Neural cell (in vitro differentiated cells): ENCODE measurements around the gene SALL4. TPM values are rescaled to one million over a fixed set of nuclear protein-coding genes. Genes with fewer than 3 reads are reported as not detected.

Experiments
- H2AFZ ChIP-seq: fragments of 200-600, 300-800 bp; sonication (generic), shearing (Covaris generic); 2 replicates; pipeline ENCODE4 v1.6.0; 2014; ENCODE audit warnings: low read depth, mild to moderate bottlenecking, antibody characterized with exemption, low read length, moderate library complexity
- H3F3A ChIP-seq: fragments of 200-600 bp; shearing (Covaris generic); 2 replicates; pipeline ENCODE4 v1.6.1; 2016; ENCODE audit warnings: mild to moderate bottlenecking, moderate library complexity, mixed read lengths, antibody characterized with exemption, low read length; ENCODE audit not compliant: insufficient read depth, poor library complexity, severe bottlenecking
- H3K27ac ChIP-seq: fragments of 200-600, 300-800 bp; sonication (generic), shearing (Covaris generic); 2 replicates; pipeline ENCODE4 v1.5.1; 2014; ENCODE audit warnings: mild to moderate bottlenecking, low read length, moderate library complexity
- H3K27me3 ChIP-seq: fragments of 300-800, 200-600 bp; sonication (generic), shearing (Covaris generic); 2 replicates; pipeline ENCODE4 v1.6.0; 2014; ENCODE audit warnings: mild to moderate bottlenecking, low read depth, low read length, moderate library complexity; ENCODE audit not compliant: insufficient read depth
- H3K36me3 ChIP-seq: fragments of 300-800, 200-600 bp; sonication (generic), shearing (Covaris generic); 2 replicates; pipeline ENCODE4 v1.5.1; 2014; ENCODE audit warnings: mild to moderate bottlenecking, antibody characterized with exemption, low read length, moderate library complexity; ENCODE audit not compliant: insufficient read depth
- H3K4me2 ChIP-seq: fragments of 300-800, 200-600 bp; sonication (generic), shearing (Covaris generic); 2 replicates; pipeline ENCODE4 v1.6.0; 2014; ENCODE audit warnings: mild to moderate bottlenecking, low read length
- H3K4me3 ChIP-seq: fragments of 300-800, 200-600 bp; sonication (generic), shearing (Covaris generic); 2 replicates; pipeline ENCODE4 v1.5.1; 2014; ENCODE audit warnings: mild to moderate bottlenecking, low read length, moderate library complexity
- H3K79me2 ChIP-seq: fragments of 200-600 bp; shearing (Covaris generic); replicated peaks from 2 replicates; pipeline ENCODE4 v1.6.0; 2014; ENCODE audit warnings: mild to moderate bottlenecking, low read length, moderate library complexity; ENCODE audit not compliant: insufficient read depth
- H3K9ac ChIP-seq: fragments of 300-800, 200-600 bp; sonication (generic), shearing (Covaris generic); 2 replicates; pipeline ENCODE4 v1.6.1; 2016; ENCODE audit warnings: mild to moderate bottlenecking, low read length, mixed read lengths
- H3K9me2 ChIP-seq: fragments of 200-600 bp; shearing (Covaris generic); 2 replicates; pipeline ENCODE4 v1.6.1; 2016; ENCODE audit warnings: mild to moderate bottlenecking, low read length, mixed read lengths; ENCODE audit not compliant: insufficient read depth
- H3K9me3 ChIP-seq: fragments of 200-600, 300-800 bp; sonication (generic), shearing (Covaris generic); 2 replicates; pipeline ENCODE4 v1.6.1; 2016; ENCODE audit warnings: mild to moderate bottlenecking, mixed run types, low read length, moderate library complexity, mixed read lengths
- H4K20me1 ChIP-seq: fragments of 200-600 bp; shearing (Covaris generic); 2 replicates; pipeline ENCODE4 v1.6.1; 2016; ENCODE audit warnings: mild to moderate bottlenecking, mixed run types; ENCODE audit not compliant: insufficient read depth
- CTCF ChIP-seq: fragments of 450-650 bp; IDR thresholded peaks from 2 replicates; pipeline ENCODE4 v1.5.1; 2014; ENCODE audit warnings: antibody characterized with exemption, mild to moderate bottlenecking, moderate library complexity; ENCODE audit not compliant: poor library complexity, severe bottlenecking
- EP300 ChIP-seq: fragments of 450-650 bp; conservative IDR thresholded peaks from 2 replicates; pipeline ENCODE4 v1.6.1; 2014; ENCODE audit warnings: antibody characterized with exemption, mild to moderate bottlenecking, moderate library complexity; ENCODE audit not compliant: poor library complexity, severe bottlenecking
- EZH2 ChIP-seq: fragments of 200-600, 300-800 bp; shearing (Covaris generic), sonication (generic); IDR thresholded peaks from 2 replicates; pipeline ENCODE4 v1.6.1; 2014; ENCODE audit warnings: antibody characterized with exemption, low read length, borderline replicate concordance, mild to moderate bottlenecking; ENCODE audit not compliant: insufficient read depth, poor library complexity, severe bottlenecking
- MXI1 ChIP-seq: fragments of 450-650 bp; conservative IDR thresholded peaks from 2 replicates; pipeline ENCODE4 v1.6.1; 2014; ENCODE audit warnings: antibody characterized with exemption, mild to moderate bottlenecking; ENCODE audit not compliant: poor library complexity, severe bottlenecking
- POLR2AphosphoS5 ChIP-seq: IDR thresholded peaks from 2 replicates; pipeline ENCODE4 v1.6.1; 2012
- RAD21 ChIP-seq: fragments of 450-650 bp; conservative IDR thresholded peaks from 2 replicates; pipeline ENCODE4 v1.6.1; 2014; ENCODE audit warnings: antibody characterized with exemption, mild to moderate bottlenecking, moderate library complexity
- SMC3 ChIP-seq: fragments of 450-650 bp; conservative IDR thresholded peaks from 2 replicates; pipeline ENCODE4 v1.6.1; 2014; ENCODE audit warnings: antibody characterized with exemption, mild to moderate bottlenecking, moderate library complexity; ENCODE audit not compliant: poor library complexity
- TAF1 ChIP-seq: IDR thresholded peaks from 2 replicates; pipeline ENCODE4 v1.6.1; 2012; ENCODE audit warnings: low read depth
- polyA plus RNA-seq: library from polyadenylated mRNA; depleted of rRNA; stranded (reverse); fragments of >200 nt; gene quantifications from 2 replicates; pipeline ENCODE4 v1.2.3, GENCODE V29; 2014
- TF ChIP-seq, protein P1 (sequence below): IDR thresholded peaks from 2 replicates; pipeline ENCODE4 v1.6.1; 2012; ENCODE audit warnings: borderline replicate concordance

The SALL4 gene
- polyA plus RNA-seq, 1 donor from 2014 or later, result 1.4 TPM

- no peaks in the 10 kb centered on the region for H3F3A ChIP-seq
- H3K27ac ChIP-seq, result no peak overlapping the region
- no peak overlapping the region for H3K9ac ChIP-seq
- H3K9me3 ChIP-seq, result no peaks in the 10 kb centered on the region
- H4K20me1 ChIP-seq, result no peaks in the 10 kb centered on the region
- no peak overlapping the region for H3K4me3 ChIP-seq
- H3K27me3 ChIP-seq, result peaks cover 12% of the 10 kb centered on the region
- H3K9me2 ChIP-seq, result no peaks in the 10 kb centered on the region
- peaks cover 70% of the 10 kb centered on the region for H3K79me2 ChIP-seq
- TF ChIP-seq TAF1, result no peak
- H3K4me2 ChIP-seq, result no peak overlapping the region
- H2AFZ ChIP-seq, result no peak overlapping the region
- no peaks in the 10 kb centered on the region for H3K36me3 ChIP-seq
Measured at GRCh38 chr20:51796340-51796739, 6.0 kb downstream of the SALL4 start.

DNA sequence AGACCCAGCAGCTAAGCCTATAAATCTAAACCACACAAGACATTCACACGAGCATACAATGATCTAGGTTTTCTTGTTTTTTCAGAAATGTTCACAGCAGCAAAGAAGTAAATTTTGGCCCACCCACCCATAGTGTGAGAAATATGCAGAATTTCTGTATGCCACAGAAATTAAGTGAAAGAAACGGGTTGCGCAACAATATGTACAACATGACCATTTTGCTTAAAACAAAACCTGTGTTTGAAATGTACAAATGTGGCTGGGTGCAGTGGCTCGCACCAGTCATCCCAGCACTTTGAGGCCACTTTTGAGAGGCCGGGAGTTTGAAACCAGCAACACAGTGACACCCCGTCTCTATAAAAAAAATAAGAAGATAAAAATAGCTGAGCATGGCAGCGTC lies 9.4 kb downstream of the SALL4 start:
- H3F3A ChIP-seq, result no peaks in the 10 kb centered on the region
- no peak overlapping the region for H3K27ac ChIP-seq
- H2AFZ ChIP-seq, result no peak overlapping the region
- H3K9me2 ChIP-seq, result no peaks in the 10 kb centered on the region
- H3K4me2 ChIP-seq, result no peak overlapping the region
- TF ChIP-seq EZH2, result no peak
- no peak for TF ChIP-seq CTCF
- no peak for TF ChIP-seq RAD21
- no peak for TF ChIP-seq SMC3
- TF ChIP-seq EP300, result no peak
- TF ChIP-seq TAF1, result no peak
- no peak for TF ChIP-seq MXI1
- TF ChIP-seq POLR2AphosphoS5, result no peak
- TF ChIP-seq, protein P1, sequence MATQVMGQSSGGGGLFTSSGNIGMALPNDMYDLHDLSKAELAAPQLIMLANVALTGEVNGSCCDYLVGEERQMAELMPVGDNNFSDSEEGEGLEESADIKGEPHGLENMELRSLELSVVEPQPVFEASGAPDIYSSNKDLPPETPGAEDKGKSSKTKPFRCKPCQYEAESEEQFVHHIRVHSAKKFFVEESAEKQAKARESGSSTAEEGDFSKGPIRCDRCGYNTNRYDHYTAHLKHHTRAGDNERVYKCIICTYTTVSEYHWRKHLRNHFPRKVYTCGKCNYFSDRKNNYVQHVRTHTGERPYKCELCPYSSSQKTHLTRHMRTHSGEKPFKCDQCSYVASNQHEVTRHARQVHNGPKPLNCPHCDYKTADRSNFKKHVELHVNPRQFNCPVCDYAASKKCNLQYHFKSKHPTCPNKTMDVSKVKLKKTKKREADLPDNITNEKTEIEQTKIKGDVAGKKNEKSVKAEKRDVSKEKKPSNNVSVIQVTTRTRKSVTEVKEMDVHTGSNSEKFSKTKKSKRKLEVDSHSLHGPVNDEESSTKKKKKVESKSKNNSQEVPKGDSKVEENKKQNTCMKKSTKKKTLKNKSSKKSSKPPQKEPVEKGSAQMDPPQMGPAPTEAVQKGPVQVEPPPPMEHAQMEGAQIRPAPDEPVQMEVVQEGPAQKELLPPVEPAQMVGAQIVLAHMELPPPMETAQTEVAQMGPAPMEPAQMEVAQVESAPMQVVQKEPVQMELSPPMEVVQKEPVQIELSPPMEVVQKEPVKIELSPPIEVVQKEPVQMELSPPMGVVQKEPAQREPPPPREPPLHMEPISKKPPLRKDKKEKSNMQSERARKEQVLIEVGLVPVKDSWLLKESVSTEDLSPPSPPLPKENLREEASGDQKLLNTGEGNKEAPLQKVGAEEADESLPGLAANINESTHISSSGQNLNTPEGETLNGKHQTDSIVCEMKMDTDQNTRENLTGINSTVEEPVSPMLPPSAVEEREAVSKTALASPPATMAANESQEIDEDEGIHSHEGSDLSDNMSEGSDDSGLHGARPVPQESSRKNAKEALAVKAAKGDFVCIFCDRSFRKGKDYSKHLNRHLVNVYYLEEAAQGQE, result no peak
- peaks cover 58% of the 10 kb centered on the region for H3K79me2 ChIP-seq
- H4K20me1 ChIP-seq, result no peaks in the 10 kb centered on the region
- H3K9ac ChIP-seq, result no peak overlapping the region
- H3K36me3 ChIP-seq, result no peaks in the 10 kb centered on the region
- H3K9me3 ChIP-seq, result no peaks in the 10 kb centered on the region
- no peaks in the 10 kb centered on the region for H3K27me3 ChIP-seq
- no peak overlapping the region for H3K4me3 ChIP-seq

GRCh38 chr20:51791626-51792025 lies 10.7 kb downstream of the SALL4 start:
- no peaks in the 10 kb centered on the region for H3K27me3 ChIP-seq
- no peaks in the 10 kb centered on the region for H3K9me2 ChIP-seq
- H3K27ac ChIP-seq, result no peak overlapping the region
- no peak overlapping the region for H3K9ac ChIP-seq
- H4K20me1 ChIP-seq, result no peaks in the 10 kb centered on the region
- no peak overlapping the region for H2AFZ ChIP-seq
- H3K4me3 ChIP-seq, result no peak overlapping the region
- no peak for TF ChIP-seq MXI1
- TF ChIP-seq CTCF, result no peak
- TF ChIP-seq EP300, result no peak
- TF ChIP-seq, protein P1, result no peak
- no peak for TF ChIP-seq POLR2AphosphoS5
- TF ChIP-seq SMC3, result no peak
- TF ChIP-seq RAD21, result no peak
- no peak for TF ChIP-seq EZH2
- TF ChIP-seq TAF1, result no peak
- H3F3A ChIP-seq, result no peaks in the 10 kb centered on the region
- no peaks in the 10 kb centered on the region for H3K36me3 ChIP-seq
- H3K79me2 ChIP-seq, result peaks cover 44% of the 10 kb centered on the region
- H3K9me3 ChIP-seq, result no peaks in the 10 kb centered on the region
- H3K4me2 ChIP-seq, result no peak overlapping the region
